PC-3 (cell line): ENCODE measurements around the gene MGAT3. TPM values are rescaled to one million over a fixed set of nuclear protein-coding genes. Genes with fewer than 3 reads are reported as not detected.

ENCODE experiments used
- ATAC-seq: fragments of 200-7000 bp; cut with Tn5 transposase; 2 replicates; pipeline ENCODE4 v1.9.1; 2020; ENCODE audit warnings: mild to moderate bottlenecking, moderate library complexity
- BruUV-seq: library from RNA; stranded (reverse); fragments of 400-500 nt; replicated peaks from 2 replicates; lab custom pipeline; 2021; lab: Mats Ljungman, UMichigan
- CTCF ChIA-PET: fragments of 300-600 bp; sonication (Branson Sonifier 250); formaldehyde crosslinking; loops from one replicate; lab custom pipeline; 2022; ENCODE audit warnings: antibody characterized with exemption; lab: Charles Lee
- POLR2A ChIA-PET: fragments of 300-600 bp; sonication (Branson Sonifier 250); formaldehyde crosslinking; loops from one replicate; lab custom pipeline; 2022; ENCODE audit warnings: antibody characterized with exemption; ENCODE audit not compliant: unreplicated experiment; lab: Charles Lee
- DNase-seq: peaks from one replicate; pipeline ENCODE4 v3.0.0-alpha.2; 2015
- H2AFZ ChIP-seq: fragments of 300-600 bp; sonication (generic); 2 replicates; pipeline ENCODE4 v1.6.0; 2016; ENCODE audit warnings: antibody characterized with exemption, low read length
- H3F3A ChIP-seq: fragments of 300-600 bp; sonication (generic); one replicate; pipeline ENCODE4 v1.6.0; 2017; ENCODE audit warnings: antibody characterized with exemption, low read length, control low read depth, mild to moderate bottlenecking; ENCODE audit not compliant: unreplicated experiment
- H3K27ac ChIP-seq: fragments of 300-600 bp; sonication (generic); 2 replicates; pipeline ENCODE4 v1.5.1; 2016; ENCODE audit warnings: mild to moderate bottlenecking, low read length
- H3K27me3 ChIP-seq: fragments of 300-600 bp; sonication (generic); 2 replicates; pipeline ENCODE4 v1.6.1; 2016; ENCODE audit warnings: low read length, mixed read lengths
- H3K36me3 ChIP-seq: fragments of 300-600 bp; sonication (generic); 2 replicates; pipeline ENCODE4 v1.6.1; 2016; ENCODE audit warnings: low read depth, mixed run types, low read length, mixed read lengths
- H3K4me1 ChIP-seq: fragments of 300-600 bp; sonication (generic); 2 replicates; pipeline ENCODE4 v1.5.1; 2016; ENCODE audit warnings: low read length; ENCODE audit not compliant: insufficient read depth
- H3K4me2 ChIP-seq: fragments of 300-600 bp; sonication (generic); 2 replicates; pipeline ENCODE4 v1.6.0; 2016; ENCODE audit warnings: low read length
- H3K4me3 ChIP-seq: fragments of 300-600 bp; sonication (generic); 2 replicates; pipeline ENCODE4 v1.5.1; 2016; ENCODE audit warnings: mild to moderate bottlenecking, low read length, mixed read lengths
- H3K79me2 ChIP-seq: fragments of 300-600 bp; sonication (generic); 2 replicates; pipeline ENCODE4 v1.6.1; 2017; ENCODE audit warnings: low read length, mixed read lengths
- H3K9ac ChIP-seq: fragments of 300-600 bp; sonication (generic); 2 replicates; pipeline ENCODE4 v1.6.0; 2016; ENCODE audit warnings: mild to moderate bottlenecking, low read length
- H3K9me2 ChIP-seq: fragments of 300-600 bp; sonication (generic); replicated peaks from 2 replicates; pipeline ENCODE4 v1.6.1; 2016; ENCODE audit warnings: mixed run types, low read length, mixed read lengths
- H3K9me3 ChIP-seq: fragments of 300-600 bp; sonication (generic); 2 replicates; pipeline ENCODE4 v1.6.1; 2016; ENCODE audit warnings: low read length, mixed read lengths
- H4K20me1 ChIP-seq: fragments of 300-600 bp; sonication (generic); 2 replicates; pipeline ENCODE4 v1.6.1; 2016; ENCODE audit warnings: low read length, mixed read lengths
- CTCF ChIP-seq: fragments of 300-600 bp; sonication (generic); conservative IDR thresholded peaks from 2 replicates; pipeline ENCODE4 v1.5.1; 2017; ENCODE audit warnings: antibody characterized with exemption, low read depth, mild to moderate bottlenecking, low read length
- EZH2 ChIP-seq: fragments of 300-600 bp; sonication (generic); IDR thresholded peaks from one replicate; pipeline ENCODE4 v1.6.1; 2017; ENCODE audit warnings: antibody characterized with exemption, mild to moderate bottlenecking, low read length; ENCODE audit not compliant: unreplicated experiment
- EZH2phosphoT487 ChIP-seq: fragments of 300-600 bp; sonication (generic); IDR thresholded peaks from 2 replicates; pipeline ENCODE4 v1.6.1; 2018; ENCODE audit warnings: mild to moderate bottlenecking, antibody characterized with exemption, low read length, borderline replicate concordance
- intact Hi-C: fragments of 100-400 bp; cut with micrococcal nuclease; formaldehyde crosslinking; loops from 2 replicates; pipeline ENCODE4 v1.9.0; 2023
- total RNA-seq: library from RNA; depleted of rRNA; stranded (reverse); fragments of >200 nt; gene quantifications from 2 replicates; pipeline ENCODE4 v1.2.3, GENCODE V29; 2014

The MGAT3 gene
- total RNA-seq, 1 experiment from 2014 or later, result not detected

- Histone ChIP-seq H3K27me3 (no peaks in the 10 kb centered on the region), H3K9me2 (no peaks in the 10 kb centered on the region), H3K36me3 (no peaks in the 10 kb centered on the region), H3F3A (no peaks in the 10 kb centered on the region), H3K9me3 (no peaks in the 10 kb centered on the region), H3K9ac (no peak overlapping the region), H4K20me1 (no peaks in the 10 kb centered on the region), H3K27ac (no peak overlapping the region), H2AFZ (no peak overlapping the region), H3K4me2 (no peak overlapping the region), H3K79me2 (no peaks in the 10 kb centered on the region), H3K4me1 (no peaks in the 10 kb centered on the region), H3K4me3 (no peak overlapping the region)
- no peak for TF ChIP-seq EZH2phosphoT487
- TF ChIP-seq CTCF, result no peak
- no peak for TF ChIP-seq EZH2
- no peak for ATAC-seq
- DNase-seq, result no peak
- BruUV-seq, result no TSS peak
- intact Hi-C loops, result no loop called here
- ChIA-PET POLR2A (no interaction called here), CTCF (no interaction called here)
These were observed 10.6 kb downstream of the MGAT3 start for GRCh38 chr22:39467390-39467895.

GRCh38 chr22:39468487-39469325 lies 11.9 kb downstream of the MGAT3 start:
- Histone ChIP-seq H3K27me3 (no peaks in the 10 kb centered on the region), H2AFZ (no peak overlapping the region), H3K4me2 (no peak overlapping the region), H3K79me2 (no peaks in the 10 kb centered on the region), H3K36me3 (no peaks in the 10 kb centered on the region), H3F3A (no peaks in the 10 kb centered on the region), H3K9ac (no peak overlapping the region), H3K9me3 (no peaks in the 10 kb centered on the region), H3K4me1 (no peaks in the 10 kb centered on the region), H3K4me3 (no peak overlapping the region), H3K9me2 (no peaks in the 10 kb centered on the region), H3K27ac (no peak overlapping the region), H4K20me1 (no peaks in the 10 kb centered on the region)
- no peak for TF ChIP-seq EZH2
- TF ChIP-seq CTCF, result no peak
- TF ChIP-seq EZH2phosphoT487, result no peak
- ChIA-PET POLR2A (no interaction called here), CTCF (no interaction called here)
- DNase-seq, result no peak
- intact Hi-C loops, result no loop called here
- no TSS peak for BruUV-seq
- ATAC-seq, result no peak

- TF ChIP-seq EZH2phosphoT487, result no peak
- TF ChIP-seq CTCF, result no peak
- no peak for TF ChIP-seq EZH2
- Histone ChIP-seq H3K4me3 (no peak overlapping the region), H3K36me3 (no peaks in the 10 kb centered on the region), H3K4me1 (no peaks in the 10 kb centered on the region), H3F3A (no peaks in the 10 kb centered on the region), H3K9me3 (no peaks in the 10 kb centered on the region), H4K20me1 (no peaks in the 10 kb centered on the region), H3K9me2 (no peaks in the 10 kb centered on the region), H3K4me2 (no peak overlapping the region), H3K9ac (no peak overlapping the region), H3K27ac (no peak overlapping the region), H3K79me2 (no peaks in the 10 kb centered on the region), H3K27me3 (no peaks in the 10 kb centered on the region), H2AFZ (no peak overlapping the region)
- ChIA-PET POLR2A (no interaction called here), CTCF (no interaction called here)
- no peak for ATAC-seq
- no peak for DNase-seq
- intact Hi-C loops, result no loop called here
- no TSS peak for BruUV-seq
These were observed 12.5 kb downstream of the MGAT3 start for GRCh38 chr22:39469326-39469680.
